Suppressor macrophage treated with lipopolysaccharide for 1 hour (primary cell): ENCODE measurements around the gene PCBP3.

Experiments
- DNase-seq, 3 donors: peaks; one replicate each; pipeline ENCODE4 v3.0.0-alpha.2; 2020 to 2022

Gene PCBP3

DNA sequence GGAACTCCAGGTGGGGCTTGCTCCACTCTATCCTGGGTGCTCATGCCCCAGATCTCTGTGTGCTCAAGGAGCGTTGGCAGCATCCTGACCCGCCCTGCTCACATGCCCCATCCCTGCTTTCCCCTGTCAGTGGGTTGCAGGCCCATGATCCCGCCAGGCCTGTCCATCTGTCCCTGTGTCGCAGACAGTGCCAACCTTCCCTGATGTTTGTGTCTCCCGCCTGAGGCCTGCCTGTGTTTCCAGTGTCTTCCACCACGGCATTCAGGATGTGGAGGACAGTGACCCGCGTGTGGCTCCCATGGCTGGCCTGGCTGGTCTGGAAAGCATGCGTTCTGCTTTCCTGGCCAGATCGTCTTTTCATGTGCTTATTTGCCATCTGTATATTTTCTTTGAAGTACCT, 82.9 kb downstream of the PCBP3 start:
- DNase-seq = no peak

DNA sequence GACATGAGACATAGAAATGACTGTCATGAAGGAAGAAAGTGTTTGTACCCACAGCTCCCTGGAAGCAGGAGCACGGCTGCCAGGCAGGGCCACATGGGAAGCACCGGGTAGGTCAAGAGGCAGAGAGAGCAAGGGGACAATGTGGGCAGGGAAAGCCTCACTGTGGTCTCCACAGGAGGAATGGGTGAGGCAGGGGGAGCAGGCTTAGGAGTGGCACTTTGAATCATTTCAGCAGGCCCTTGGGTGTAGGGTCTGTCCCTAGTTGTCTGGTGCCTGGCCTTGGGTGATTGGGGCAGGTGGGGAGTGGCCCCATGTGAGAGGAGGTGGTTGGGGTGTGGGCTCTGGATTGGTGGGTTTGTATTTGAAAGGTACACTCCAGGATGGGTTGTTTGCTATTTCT, 83.9 kb downstream of the PCBP3 start:
- DNase-seq = no peak

DNA sequence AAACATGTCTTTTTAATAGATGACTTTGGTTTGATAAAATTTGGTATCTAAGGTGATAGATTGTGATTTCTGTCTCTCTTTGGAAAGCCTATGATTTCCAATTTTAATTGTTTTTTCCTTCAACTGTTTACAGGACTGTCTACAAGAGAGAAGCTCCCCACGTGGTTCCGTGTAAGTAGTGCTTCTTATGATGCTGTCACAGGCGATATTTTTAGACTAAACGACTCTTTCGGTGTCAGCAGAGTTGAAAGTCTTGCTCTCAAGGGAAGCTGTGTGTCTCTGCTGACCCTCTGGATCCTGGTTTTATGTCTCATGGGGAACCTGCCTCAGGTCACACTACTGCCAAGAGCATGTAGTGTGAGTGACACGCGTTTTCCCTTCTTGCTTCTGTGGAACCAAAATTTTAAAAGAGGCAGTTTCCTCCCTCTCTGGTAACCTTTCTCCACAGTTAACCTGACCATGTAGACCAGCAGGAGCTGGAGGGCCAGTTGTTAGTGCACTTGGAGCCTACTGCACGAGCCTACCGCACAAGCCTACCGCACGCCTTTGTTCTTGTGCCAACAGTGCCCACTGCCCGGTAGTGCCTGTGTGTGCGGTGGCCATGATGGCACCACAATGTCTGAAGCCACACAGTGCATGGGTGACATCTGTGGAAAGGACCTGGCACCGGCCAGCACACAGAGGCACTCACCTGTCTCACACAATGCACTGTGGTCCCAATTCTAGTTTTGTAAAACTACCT, 91.9 kb downstream of the PCBP3 start:
- DNase-seq = no peak

DNA sequence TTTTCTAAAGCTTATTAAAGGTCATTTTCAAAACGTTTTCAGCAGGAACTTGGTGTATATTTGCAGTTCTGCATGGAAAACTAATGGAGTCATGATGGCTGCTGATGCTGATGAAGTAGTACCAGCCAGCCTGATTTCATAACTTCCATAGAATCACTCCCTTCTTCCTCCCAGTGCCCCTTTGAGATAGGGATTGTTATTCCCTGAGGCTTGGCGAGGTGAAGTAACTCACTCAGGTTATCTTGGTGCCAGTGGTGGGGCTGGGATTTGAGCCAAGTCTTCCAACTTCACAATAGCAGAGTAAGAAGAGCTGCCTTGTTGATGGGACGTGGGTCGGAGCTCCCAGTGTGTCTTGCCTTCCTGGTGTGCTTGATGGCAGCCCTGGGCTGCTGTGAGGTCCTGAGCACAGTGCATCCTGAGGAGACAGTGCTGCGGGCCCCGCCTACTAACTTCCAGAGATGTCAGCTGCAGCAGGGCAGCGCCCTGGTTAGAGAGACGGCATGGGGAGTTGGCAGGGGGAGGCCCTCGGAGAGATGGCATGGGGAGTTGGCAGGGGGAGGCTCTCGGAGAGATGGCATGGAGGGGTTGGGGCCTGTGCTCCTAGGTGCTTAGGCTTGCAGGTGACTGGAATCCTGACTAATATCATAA, 92.6 kb downstream of the PCBP3 start:
- no peak for DNase-seq

DNA sequence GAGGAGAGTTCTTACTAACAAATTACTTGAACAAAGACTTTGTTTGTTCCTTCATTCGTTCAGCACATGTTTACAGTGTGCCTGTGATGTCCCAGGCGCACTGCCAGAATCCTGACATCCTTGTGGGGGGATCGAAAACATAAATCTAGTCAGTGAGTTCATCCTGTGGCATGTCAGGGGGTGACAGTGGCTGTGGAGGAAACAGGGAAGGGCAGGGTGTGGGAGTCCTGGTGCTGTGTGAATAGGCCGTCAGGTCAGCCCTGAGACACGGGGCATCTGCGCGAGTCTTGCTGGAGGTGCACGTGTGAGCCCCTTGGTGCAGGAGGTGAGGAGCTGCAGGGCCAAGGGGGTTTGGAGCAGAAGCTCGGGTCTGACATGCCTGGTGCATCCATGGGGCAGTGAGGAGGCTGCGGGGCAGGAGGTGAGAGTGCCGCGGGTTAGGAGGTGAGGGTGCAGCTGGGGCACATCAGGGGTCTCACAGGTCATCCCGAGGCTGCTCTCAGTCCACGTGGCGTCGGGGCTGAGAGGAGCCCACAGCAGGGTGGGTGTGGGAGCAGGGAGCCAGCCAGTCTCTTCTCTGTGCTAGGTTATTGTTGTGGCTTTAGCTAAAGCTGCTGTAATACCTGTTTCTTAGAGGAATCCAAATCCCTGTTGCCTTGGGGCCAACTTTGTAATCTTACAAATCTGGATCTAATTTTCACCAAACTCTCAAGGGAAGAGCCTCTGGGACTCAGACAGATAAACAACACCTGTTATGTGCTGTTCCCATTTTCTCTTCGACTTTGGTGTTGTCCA, 93.4 kb downstream of the PCBP3 start:
- no peak for DNase-seq

DNA sequence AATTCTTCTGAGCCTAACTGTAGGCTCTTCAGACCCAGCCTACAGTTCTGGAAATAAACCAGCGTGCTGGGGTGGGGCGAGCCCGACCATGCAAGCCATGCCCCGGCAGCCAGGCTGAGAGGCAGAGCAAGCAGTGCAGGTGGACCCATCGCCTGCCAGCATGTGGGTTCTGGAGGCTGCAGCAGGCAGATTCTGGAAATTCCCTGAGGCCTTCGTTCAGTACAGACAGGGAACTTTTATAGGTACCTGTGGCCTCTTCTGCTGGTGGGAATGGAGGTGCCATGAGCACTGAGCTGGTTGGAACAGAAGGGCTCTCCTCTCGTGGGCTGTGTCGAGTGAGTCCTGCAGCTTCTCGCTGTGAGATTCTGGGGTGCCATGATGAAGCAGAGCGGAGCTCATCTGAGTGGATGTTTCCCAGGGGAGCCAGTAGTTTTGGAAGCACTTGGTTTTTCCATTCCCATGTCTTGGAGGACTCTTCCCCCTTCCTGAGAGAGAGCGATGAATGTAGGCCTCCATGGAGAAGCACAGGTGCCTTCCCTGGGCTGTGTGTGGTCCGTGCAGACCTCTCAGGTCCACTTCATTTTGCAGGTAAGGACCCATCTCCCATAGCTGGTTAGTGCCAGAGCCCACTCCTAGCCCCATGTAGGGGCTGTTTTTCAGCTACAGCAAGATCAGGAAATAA, 94.1 kb downstream of the PCBP3 start:
- no peak for DNase-seq

DNA sequence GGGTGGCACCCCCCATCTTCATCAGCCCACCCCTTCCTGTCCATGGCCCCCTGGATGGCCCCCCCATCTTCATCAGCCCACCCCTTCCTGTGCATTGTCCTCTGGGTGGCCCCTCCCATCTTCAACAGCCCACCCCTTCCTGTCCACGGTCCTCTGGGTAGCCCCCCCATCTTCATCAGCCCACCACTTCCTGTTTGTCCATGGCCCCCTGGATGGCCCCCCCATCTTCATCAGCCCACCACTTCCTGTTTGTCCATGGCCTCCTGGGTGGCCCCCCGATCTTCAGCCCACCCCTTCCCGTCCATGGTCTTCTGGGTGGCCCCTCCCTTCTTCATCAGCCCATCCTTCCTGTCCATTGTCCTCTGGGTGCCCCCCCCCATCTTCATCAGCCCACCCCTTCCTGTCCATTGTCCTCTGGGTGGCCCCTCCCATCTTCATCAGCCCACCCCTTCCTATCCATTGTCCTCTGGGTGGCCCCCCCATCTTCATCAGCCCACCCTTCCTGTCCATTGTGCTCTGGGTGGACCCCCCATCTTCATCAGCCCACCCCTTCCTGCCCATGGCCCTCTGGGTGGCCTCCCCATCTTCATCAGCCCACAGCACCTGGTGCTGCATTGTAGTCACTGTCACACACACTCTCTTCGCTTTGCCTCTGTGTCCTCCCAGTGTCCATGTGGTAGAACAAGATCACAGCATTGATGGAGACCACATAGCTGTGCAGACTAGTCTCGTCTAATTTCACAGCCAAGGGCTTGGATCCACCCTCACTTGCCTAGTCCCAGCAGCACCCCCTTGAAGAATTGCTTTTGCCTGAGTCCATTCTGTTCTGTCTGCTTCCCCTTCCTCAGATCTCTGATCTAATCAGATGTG, 95.9 kb downstream of the PCBP3 start:
- DNase-seq = no peak

DNA sequence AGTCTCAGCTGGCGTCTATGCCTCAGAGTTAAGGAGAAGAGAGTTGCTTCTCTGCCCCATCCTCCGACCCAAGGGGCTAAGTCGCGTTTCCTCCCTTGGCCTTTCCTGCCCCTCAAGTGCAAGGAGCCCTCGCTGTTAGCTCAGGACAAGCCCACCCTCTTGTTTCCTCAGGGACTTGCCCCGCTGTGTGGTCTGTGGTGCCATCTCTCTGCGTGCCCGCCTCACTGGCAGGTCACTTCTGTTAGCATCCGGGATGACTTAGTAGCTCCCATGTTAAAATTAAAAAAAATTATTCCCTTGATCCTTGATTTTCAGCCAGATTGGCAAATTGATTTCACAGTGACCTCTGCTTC, 96.5 kb downstream of the PCBP3 start:
- DNase-seq = no peak

DNA sequence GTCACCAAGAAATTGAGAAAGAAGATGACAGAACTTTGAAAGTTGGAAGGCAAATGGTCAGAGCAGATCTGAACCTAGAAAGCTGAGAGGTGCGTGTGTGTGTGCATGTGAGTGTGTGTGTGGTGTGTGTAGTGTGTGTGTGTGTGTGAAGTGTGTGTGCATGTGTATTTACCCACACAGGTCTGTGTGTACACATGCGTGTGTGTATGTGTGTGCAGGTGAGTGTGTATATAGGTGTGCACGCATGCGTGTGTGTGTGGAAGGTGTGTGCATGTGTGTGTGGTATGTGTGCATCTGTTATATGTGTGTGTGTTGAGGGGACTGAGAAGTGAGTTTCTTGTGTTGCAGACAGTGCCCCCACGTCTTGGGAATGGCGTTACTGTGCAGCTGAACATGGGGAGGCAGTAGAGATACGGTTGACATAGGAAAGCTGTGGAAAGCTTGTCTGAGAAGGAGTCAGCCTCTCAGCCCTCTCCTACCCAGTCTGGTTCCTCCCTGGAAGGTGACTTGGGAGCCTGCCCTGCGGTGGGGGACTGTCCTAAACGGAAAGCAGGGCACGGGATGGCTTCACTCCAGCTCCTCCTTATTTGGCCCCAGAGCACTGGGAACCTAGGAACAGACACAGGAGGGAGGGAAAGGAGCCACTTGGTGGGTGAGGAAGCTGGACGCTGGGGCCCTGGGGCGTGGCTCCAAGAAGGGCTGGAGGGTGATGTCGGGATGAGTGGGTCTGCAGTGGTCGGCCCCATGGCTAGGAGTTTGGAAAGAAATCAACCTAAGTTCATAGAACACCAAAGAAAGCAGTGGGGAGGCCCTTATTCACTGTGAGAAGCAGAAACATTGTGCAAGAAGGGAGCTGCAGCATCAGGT, 97.2 kb downstream of the PCBP3 start:
- no peak for DNase-seq

DNA sequence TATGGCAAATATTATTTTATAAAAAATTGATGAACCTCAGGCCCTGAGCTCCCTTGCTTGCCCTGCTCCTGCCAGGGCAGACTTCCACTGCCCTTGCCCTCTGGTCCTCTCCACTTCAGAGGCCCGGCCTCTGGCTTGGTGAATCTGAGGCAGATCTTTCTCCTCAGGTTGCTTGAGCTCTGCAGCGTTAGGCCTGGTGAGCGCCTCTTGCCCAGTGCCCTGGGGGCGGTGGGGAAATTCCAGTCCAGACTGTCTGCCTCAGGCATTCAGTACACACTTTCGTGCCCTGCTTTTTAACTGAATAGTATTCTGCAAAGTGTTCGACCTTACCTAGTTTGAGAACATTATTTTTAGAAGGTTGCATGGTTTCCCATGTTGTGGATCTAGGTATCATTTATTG, 98.2 kb downstream of the PCBP3 start:
- peak in 2 of 3 donors; percentile 12 to 28 for DNase-seq

DNA sequence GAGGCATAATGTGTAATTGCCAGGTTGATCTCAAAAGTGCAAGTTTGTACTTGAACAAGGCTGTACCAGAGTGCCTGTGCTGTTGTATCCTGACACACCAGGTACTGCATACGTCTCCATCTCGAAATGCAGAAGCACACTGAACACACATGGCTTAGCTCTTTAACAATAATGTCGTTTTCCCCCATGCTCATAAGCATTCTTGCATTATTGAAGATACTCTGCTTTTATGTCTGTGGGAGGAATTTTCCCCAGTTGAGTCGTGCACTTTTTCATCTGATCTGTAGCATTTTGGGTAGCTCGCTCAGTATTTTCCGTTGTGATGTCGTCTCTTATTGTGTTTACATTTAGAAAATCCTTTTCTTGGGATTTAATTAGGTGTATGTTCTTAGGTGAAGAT, 98.7 kb downstream of the PCBP3 start:
- no peak for DNase-seq

DNA sequence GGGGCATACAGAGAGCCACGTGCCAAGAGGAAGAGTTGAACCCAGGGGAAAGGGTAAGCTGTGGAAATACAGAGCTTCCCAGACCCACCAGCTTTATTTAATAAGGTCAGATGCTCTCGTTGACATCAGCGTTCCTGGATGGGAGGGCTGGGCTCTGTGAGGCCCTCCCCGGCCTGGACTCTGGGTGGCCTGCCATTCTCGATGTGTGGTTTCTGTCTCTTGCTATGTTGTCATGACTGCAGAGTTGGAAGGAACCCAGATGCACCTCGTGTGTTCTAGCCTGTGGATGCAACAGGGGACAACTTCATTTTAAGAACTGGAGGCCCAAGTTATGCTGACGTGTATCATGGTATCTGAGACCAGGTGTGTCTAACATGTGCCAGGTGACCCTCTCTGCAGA, 101.7 kb downstream of the PCBP3 start:
- no peak for DNase-seq

DNA sequence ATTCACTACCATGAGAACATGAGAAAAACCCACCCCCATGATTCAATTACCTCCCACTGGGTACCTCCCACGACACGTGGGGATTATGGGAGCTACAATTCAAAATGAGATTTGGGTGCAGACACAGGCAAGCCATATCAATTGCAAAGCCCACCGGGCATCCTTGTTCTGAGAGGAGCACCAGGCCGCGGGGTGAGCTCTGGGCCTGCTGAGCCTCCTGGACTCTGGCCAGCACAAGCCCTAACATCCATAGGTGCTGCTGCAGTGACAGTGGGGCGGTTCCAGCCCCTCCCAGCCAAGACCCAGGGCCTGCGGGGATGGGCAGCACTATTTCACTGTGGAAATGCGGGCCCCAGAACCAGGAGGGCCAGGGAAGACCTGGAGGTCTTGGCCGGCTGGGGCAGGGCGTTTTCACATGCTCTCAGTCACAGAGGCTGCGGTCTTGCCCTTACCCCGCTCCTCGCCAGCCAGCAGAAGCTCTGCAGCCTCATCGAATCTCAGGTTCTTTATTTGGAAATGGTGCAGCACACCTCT, 103.8 kb downstream of the PCBP3 start:
- no peak for DNase-seq

DNA sequence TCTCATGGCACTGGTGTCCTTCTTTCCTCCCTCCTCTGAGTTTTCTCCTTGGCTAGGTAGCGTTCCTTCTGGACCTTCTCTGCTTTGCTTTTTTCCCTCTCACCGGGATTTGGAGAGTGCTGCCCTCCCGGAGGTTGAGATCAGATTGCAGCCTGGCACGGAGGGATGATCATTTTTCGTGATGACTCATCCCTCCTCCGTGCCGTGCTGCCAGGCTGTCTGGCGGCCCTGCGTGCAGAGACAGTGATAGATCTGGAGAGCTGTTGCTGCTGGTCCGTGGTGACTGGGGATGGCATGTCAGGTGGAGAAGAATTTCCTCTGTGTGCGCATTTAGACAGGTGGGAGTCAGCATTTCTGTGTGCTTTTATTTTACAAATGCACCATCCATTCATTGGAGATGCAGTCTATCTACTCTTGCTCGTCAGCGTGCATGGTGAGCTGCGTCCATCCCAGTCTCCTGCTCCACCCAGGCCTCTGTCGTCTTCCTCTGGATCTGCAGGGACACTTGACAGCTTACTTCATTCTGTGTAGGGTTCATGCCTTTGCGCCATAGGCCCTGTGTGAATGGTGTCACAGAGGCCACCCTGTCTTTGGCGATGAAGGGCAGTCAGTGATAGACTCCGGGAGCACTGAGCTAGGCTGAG, 104.4 kb downstream of the PCBP3 start:
- DNase-seq = no peak

DNA sequence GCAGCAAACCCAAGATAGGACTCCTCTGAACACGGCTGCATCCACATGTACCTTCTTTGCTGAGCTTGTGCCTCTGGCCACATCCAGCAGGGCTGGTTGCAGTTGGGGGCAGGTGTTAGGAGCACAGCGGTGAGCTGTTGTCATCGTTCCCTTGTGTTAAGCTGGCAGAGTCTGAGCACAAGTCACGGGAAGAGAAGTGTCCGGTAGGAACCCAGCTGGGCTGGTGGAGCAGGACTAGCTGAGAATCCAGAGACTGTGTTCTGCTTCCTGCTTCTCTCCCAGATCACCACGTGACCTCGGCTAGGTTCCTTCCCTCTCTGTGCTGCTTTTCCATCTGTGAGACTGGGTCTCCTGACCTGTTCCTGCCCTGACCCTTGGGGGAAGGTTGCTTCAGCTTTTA, 105.1 kb downstream of the PCBP3 start:
- DNase-seq = no peak

DNA sequence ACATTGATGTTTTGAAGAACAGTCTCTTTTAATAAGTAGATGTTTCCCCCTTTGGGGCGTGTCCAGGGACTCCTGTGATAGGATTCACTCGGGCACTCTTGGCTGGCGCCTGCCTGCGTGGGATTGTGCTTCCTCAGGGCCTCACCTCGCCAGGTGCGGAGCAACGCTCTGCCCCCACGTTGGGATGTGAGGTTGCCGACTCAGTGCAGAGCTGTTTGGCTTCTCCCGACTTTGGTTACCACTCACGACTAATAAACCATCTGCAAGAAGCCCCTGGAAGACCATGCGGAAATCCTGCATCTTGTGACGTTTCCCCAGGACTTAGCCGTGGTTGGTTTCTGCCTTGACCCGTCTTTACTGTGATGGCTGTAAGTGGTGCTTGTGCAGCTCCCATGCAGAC, 106.4 kb downstream of the PCBP3 start:
- no peak for DNase-seq

DNA sequence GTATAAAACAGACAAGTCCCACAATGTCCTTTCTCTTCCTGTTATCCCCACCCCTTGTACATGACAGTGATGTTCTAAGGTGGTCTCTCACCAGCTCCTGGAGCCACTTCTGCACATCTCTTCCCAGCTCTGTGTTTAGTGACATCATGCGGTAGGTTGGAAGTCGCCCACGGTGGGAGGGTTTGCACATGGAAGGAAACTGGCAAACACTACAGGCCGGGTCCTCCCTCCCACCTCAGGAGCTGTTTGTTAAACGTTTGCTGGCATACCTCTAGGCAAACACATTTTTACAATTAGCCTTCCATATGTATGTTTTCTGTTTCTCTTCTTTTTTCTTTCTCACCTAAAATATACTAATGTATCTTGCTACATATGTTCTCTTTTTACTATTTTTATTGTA, 107.4 kb downstream of the PCBP3 start:
- no peak for DNase-seq

DNA sequence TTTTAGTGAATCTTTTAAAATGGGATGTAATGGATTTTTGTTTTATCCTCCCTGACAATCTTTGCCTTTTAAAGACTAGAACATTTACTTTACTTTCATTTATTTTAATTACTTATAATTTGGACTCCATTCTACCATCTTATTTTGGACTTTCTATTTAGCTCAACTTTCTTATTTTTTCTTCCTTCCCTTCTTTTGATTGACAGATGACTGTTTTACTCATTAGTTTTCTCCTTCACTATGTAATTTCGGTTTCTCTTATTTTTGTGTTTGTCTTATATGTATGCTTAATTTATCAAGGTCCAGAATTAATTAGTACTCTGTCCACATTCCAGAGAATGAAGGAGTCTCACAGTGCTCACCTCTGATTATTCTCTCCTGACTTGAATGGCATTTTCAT, 109.9 kb downstream of the PCBP3 start:
- DNase-seq = no peak

DNA sequence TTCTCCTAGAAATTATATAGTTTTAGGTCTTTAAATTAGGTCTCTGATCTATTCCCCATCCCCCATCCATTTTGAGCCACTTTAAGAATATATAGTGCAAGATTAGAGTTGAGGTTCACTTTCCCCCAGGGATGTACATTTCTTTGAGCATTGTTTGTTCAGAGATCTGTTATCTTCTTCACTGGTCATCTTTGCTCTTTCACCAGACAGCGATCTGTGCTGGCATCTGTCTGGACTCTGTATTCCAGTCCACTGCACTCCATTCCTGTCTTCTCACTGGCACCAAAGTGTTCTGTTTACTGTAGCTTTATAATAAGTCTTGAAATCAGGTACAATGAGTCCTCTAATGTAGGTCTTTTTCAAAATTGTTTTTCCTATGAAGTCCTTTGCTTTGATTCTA, 112.5 kb downstream of the PCBP3 start:
- no peak for DNase-seq

DNA sequence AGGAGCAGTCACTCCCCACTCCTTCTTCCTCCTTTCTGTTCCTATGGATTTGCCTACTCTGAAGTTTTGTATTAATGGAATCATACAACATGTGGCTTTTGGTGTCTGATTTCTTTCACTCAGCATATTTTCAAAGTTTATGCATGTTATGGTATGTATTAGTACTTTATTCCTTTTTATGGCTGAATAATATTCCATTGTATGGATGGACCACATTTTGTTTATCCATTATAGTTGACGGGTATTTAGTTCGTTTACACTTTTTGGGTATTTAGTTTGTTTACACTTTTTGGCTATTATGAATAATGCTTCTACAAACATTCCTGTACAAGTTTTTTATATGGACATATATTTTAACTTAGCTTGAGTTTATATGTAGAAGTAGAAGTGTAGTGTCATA, 113.1 kb downstream of the PCBP3 start:
- no peak for DNase-seq

DNA sequence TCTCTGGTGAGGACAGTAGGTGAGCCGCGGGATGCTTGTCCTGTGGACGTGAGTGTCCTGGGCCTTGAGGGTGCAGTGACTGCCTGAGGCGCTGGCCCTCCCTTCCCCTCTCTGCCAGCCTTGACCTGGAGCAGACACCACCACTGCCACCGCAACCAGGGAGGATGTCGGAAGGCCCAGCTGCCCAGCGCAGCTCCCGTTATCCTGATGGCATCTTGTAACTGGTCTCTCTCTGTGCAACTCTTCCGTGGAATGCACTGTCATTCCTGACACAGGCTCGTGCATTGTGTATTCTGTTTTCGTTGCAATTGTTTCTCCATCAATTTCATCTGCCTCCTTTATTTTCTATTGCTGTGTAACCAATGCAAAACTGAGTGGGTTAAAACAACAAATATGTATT, 118.2 kb downstream of the PCBP3 start:
- DNase-seq = no peak
